ENCODE measurements around the gene CTTN.

- TF ChIP-seq, protein P1, sequence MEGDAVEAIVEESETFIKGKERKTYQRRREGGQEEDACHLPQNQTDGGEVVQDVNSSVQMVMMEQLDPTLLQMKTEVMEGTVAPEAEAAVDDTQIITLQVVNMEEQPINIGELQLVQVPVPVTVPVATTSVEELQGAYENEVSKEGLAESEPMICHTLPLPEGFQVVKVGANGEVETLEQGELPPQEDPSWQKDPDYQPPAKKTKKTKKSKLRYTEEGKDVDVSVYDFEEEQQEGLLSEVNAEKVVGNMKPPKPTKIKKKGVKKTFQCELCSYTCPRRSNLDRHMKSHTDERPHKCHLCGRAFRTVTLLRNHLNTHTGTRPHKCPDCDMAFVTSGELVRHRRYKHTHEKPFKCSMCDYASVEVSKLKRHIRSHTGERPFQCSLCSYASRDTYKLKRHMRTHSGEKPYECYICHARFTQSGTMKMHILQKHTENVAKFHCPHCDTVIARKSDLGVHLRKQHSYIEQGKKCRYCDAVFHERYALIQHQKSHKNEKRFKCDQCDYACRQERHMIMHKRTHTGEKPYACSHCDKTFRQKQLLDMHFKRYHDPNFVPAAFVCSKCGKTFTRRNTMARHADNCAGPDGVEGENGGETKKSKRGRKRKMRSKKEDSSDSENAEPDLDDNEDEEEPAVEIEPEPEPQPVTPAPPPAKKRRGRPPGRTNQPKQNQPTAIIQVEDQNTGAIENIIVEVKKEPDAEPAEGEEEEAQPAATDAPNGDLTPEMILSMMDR (IDR thresholded peaks at IDR 0.05 in 4 of 5, conservative IDR thresholded peaks at IDR 0.05 in 1 of 5), result no peak
- no peak for TF ChIP-seq POLR2A (IDR thresholded peaks at IDR 0.05)
Observed at GRCh38 chr11:70427436-70427835, 29.1 kb downstream of the CTTN start.
